AG04449 (cell line): ENCODE results near the gene SERTAD3.
"Not testable (repeated sequence)": the region's sequence is repeated elsewhere in the genome, so short reads cannot be mapped to it uniquely, and the experiment has no call there.

Experiments used
- CTCF ChIA-PET: fragments of 350-600 bp; formaldehyde crosslinking; extraction: SDS; loops from one replicate; lab custom pipeline; 2021; ENCODE audit warnings: antibody characterized with exemption; lab: Yijun Ruan, JAX
- POLR2A ChIA-PET: fragments of 400-600, 350-600 bp; formaldehyde crosslinking; extraction: SDS; loops from one replicate; lab custom pipeline; 2020; ENCODE audit warnings: antibody characterized with exemption, inconsistent platforms; lab: Yijun Ruan, JAX
- DNase-seq: peaks from one replicate; pipeline ENCODE4 v3.0.0-alpha.2; 2010; ENCODE audit warnings: low read depth, low spot score
- H3K4me3 ChIP-seq: 2 replicates; pipeline ENCODE4 v1.5.1; 2011; ENCODE audit warnings: low read depth, mild to moderate bottlenecking, control low read depth, low read length
- TF ChIP-seq, protein P1 (sequence below): IDR thresholded peaks from one replicate; pipeline ENCODE4 v1.5.1; 2011; ENCODE audit warnings: mild to moderate bottlenecking, moderate library complexity, low read length, control low read depth, inconsistent platforms; ENCODE audit not compliant: insufficient read depth; ENCODE audit errors: missing control alignments

Gene SERTAD3

DNA sequence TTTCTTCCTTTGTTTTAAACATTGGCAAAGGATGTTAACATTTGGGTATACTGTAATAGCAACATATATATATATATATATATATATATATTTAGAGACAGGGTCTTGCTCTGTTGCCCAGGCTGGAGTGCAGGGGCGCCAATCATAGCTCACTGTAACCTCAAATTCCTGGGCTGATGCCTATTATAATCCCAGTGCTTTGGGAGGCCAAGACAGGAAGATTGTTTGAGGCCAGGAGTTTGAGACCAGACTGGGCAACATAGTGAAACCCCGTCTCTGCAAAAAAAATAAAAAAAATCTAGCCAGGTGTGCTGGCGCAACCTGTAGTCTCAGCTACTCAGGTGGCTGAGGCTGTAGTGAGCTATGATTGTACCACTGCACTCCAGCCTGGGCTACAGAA, 16.1 kb upstream of the SERTAD3 start:
- CTCF ChIA-PET: interaction anchor here (0.7 to 1.0 kb wide), 2 partner anchors 56 to 138 kb away, joined by 3 read pairs; no protein-coding TSS in a partner anchor
- no peak for DNase-seq
- TF ChIP-seq, protein P1, sequence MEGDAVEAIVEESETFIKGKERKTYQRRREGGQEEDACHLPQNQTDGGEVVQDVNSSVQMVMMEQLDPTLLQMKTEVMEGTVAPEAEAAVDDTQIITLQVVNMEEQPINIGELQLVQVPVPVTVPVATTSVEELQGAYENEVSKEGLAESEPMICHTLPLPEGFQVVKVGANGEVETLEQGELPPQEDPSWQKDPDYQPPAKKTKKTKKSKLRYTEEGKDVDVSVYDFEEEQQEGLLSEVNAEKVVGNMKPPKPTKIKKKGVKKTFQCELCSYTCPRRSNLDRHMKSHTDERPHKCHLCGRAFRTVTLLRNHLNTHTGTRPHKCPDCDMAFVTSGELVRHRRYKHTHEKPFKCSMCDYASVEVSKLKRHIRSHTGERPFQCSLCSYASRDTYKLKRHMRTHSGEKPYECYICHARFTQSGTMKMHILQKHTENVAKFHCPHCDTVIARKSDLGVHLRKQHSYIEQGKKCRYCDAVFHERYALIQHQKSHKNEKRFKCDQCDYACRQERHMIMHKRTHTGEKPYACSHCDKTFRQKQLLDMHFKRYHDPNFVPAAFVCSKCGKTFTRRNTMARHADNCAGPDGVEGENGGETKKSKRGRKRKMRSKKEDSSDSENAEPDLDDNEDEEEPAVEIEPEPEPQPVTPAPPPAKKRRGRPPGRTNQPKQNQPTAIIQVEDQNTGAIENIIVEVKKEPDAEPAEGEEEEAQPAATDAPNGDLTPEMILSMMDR: no peak
- H3K4me3 ChIP-seq: no peak overlapping the region
- POLR2A ChIA-PET: no interaction called here

DNA sequence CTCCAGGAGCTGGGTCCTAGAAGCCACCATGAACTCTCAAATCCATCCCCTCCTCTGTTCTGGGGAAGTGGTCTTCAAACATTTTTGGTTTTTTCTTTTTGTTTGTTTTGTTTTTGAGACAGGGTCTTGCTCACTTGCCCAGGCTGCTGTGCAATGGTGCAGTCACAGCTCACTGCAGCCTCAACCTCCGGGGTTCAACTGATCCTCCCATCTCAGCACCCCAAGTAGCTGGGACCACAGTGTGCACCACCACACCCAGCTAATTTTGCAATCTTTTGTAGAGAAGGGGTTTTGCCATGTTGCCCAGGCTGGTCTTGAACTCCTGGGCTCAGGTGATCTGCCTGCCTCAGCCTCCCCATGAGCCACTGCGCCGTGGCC, 14.5 kb upstream of the SERTAD3 start:
- CTCF ChIA-PET: no interaction called here
- TF ChIP-seq, protein P1: no peak
- POLR2A ChIA-PET: no interaction called here
- H3K4me3 ChIP-seq: no peak overlapping the region
- DNase-seq: no peak

DNA sequence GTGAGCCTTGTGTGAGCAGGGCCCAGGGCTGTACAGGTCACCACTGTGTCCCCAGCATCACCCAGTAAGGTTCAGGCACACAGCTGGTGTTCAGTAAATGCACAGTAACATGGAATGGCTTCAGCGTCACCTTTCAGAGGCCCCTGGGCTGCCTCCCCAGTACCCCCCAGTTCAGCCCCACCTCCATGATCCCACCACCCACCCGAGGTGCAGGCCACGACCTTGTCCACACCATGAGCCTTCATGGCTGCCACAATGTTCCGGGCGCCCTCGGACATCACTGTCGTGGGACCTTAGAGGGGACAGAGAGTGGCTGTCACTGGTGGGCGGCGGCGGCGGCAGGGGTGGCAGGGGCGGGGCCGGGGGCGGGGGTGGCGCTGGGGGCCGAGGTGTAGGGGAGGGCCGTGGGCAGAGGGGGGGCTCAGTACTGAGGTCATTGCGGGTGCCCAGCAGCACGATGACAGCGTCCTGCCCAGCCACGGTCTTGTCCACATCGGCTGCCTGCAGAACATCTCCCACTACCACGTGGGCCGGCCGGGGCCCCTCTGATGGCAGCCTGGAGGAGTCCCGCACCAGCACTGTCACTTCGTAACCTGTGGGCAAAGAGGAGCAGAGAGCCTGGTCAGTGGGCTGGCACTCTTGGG, 13.9 kb upstream of the SERTAD3 start:
- CTCF ChIA-PET: no interaction called here
- H3K4me3 ChIP-seq: no peak overlapping the region
- POLR2A ChIA-PET: no interaction called here
- no peak for DNase-seq
- TF ChIP-seq, protein P1: no peak

DNA sequence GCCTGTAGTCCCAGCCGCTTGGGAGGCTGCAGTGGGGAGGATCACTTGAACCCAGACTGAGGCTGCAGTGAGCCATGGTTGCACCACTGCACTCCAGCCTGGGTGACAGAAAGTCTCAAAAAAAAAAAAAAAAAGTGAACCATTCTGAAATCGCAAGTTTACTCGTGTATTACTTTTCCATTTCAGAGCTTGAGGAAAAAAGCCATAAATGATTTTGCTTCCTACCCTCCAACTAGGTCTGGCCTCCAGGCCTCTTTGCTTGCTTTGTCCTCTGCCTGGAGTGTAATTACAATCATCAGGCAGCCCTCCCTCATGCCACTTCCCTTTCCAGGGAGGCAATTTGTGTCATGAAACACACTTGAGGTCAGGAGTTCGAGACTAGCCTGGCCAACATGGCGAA, 12.9 kb upstream of the SERTAD3 start:
- POLR2A ChIA-PET: no interaction called here
- CTCF ChIA-PET: no interaction called here
- no peak for DNase-seq
- H3K4me3 ChIP-seq: no peak overlapping the region
- TF ChIP-seq, protein P1: no peak

DNA sequence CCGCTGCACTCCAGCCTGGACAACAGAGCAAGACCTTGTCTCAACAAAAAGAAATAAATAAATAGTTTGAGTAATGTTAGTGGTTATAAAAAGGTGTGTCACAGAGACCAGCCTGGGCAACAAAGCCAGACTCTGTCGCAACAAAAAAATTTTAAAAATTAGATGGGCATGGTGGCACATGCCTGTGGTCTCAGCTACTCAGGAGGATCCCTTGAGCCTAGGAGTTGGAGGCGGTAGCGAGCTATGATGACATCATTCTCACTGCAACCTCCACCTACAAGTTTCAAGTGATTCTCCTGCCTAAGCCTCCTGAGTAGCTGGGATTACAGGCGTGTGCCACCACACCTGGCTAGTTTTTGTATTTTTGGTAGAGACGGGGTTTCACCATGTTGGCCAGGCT, 9.8 kb upstream of the SERTAD3 start:
- POLR2A ChIA-PET, DNase-seq, H3K4me3 ChIP-seq: not testable (repeated sequence)
- CTCF ChIA-PET: interaction anchor here (0.9 to 6.7 kb wide), 3 partner anchors 10 to 149 kb away, joined by 3 to 75 read pairs (median 3); partner anchors contain the start of gene BLVRB

DNA sequence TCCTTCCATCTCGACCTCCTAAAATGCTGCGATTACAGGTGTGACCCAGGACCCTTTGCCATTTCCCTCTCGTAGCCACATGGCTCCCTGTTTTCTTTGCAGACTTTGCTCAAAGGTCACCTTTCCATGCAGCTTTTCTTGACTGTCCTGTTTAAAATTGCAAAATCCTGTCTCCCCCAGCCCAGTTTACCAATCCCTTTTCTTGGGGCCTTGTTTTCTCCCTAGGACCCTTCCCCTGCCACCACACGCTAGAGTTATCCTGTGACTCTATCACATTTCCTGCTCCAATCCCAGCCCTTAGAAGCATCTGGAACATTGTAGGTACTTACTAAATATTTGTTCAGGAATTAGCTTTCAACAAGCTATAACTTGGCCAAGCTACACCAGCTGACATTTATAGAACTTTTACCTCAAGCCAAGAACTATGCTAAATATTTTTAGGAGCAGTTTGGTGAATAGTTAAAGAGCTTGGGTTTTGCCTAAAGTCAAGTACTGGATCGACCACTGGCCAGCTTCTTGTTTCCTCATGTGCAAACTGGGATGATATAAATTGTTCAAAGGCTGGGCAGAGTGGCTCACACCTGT, 9.1 kb upstream of the SERTAD3 start:
- CTCF ChIA-PET: interaction anchor here (1.0 to 6.7 kb wide), 3 partner anchors 8 to 148 kb away, joined by 3 to 75 read pairs (median 3); partner anchors contain the start of gene BLVRB
- no peak for DNase-seq
- TF ChIP-seq, protein P1: no peak
- POLR2A ChIA-PET: interaction anchor here (0.6 to 1.3 kb wide), 2 partner anchors 10 to 87 kb away, joined by 4 to 9 read pairs; no protein-coding TSS in a partner anchor
- H3K4me3 ChIP-seq: no peak overlapping the region
